Measurements from ENCODE around the gene C20orf202.

C20orf202 gene

GRCh38 chr20:1255675-1256074, 52.4 kb downstream of the C20orf202 start:
- Histone ChIP-seq H3K9me3 (no peaks in the 10 kb centered on the region), H3K36me3 (replicated peaks) (no peaks in the 10 kb centered on the region), H3K27me3 (ENCODE audit: low read depth) (peaks cover 37% of the 10 kb centered on the region), H3K4me1 (no peaks in the 10 kb centered on the region), H3K4me3 (no peak overlapping the region)
- no peak for DNase-seq (ENCODE audit: low spot score in 2 of 2)
- in situ Hi-C loops (cut with MboI; ENCODE audit: low sequenced_read_pairs) = no loop called here

All from HAP-1 (cell line).